Effector memory CD8-positive, alpha-beta T cell (primary cell): ENCODE measurements around the gene TSHZ2.

ENCODE experiments used
- ATAC-seq: fragments of 150-1000 bp; cut with Tn5 transposase; replicated peaks from 2 replicates; pipeline ENCODE4 v1.10.0; 2021; ENCODE audit warnings: mild to moderate bottlenecking, moderate library complexity
- DNase-seq, 3 experiments: peaks; one replicate each; pipeline ENCODE4 v3.0.0; 2021
- H3K27ac Mint-ChIP-seq, 2 donors: one replicate each; pipeline ENCODE4 v1.8.0; 2022; ENCODE audit warnings: mild to moderate bottlenecking in 2 of 2, mixed read lengths in 2 of 2, moderate library complexity in 2 of 2
- H3K27me3 Mint-ChIP-seq, 2 donors: one replicate each; pipeline ENCODE4 v1.8.0; 2022; ENCODE audit warnings: mixed read lengths in 2 of 2
- H3K36me3 Mint-ChIP-seq: one replicate; pipeline ENCODE4 v1.8.0; 2022; ENCODE audit warnings: mild to moderate bottlenecking, moderate library complexity, mixed read lengths; ENCODE audit not compliant: insufficient read depth
- H3K4me1 Mint-ChIP-seq, 2 donors: one replicate each; pipeline ENCODE4 v1.8.0; 2022; ENCODE audit warnings: low read depth in 2 of 2, mixed read lengths in 2 of 2
- H3K4me3 Mint-ChIP-seq, 2 donors: one replicate each; pipeline ENCODE4 v1.8.0; 2022; ENCODE audit warnings: mild to moderate bottlenecking in 2 of 2, mixed read lengths in 2 of 2, moderate library complexity in 2 of 2
- H3K9me3 Mint-ChIP-seq, 2 donors: one replicate each; pipeline ENCODE4 v1.8.0; 2022; ENCODE audit warnings: mixed read lengths in 2 of 2

The TSHZ2 gene

DNA sequence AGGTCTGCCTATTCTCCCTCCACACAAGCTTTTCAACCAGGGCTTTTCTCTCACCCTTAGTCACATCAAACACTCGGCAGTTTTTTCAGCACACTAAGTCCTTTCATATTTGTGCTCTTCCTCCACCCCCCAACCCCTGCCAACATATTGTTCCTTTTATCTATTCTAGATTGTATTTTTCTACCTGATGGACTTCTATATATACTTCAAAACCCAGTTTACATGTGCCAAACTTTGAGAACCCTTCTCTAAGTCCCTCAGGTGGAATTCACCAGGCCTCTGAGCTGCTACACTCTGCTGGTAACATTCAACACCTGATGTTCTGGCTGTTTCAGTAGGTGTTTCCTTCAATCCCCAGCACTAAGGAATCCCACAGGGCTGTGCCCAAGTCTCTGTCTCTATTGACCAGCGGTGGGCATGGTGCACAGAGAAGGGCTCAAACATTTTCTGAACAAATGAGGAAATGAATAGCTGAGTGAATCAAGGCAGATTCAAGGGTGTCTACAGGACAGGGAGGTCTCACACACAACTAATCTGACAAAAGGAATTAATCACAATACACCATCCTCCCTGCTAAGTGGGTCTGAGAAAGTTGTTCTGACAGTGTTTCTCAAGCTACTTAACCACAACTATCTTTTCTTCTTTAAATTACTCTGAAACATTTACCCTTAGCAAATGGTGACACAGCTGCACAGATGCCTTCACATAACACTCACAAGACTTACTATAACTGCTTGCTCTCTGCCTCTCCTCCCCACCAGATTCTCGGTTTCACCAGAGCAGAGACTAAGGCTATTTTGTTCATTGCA, 166.5 kb downstream of the TSHZ2 start:
- no peaks in the 10 kb centered on the region for H3K9me3 Mint-ChIP-seq
- ATAC-seq (no peak), DNase-seq (no peak)
- peaks cover 3% of the 10 kb centered on the region for H3K36me3 Mint-ChIP-seq
- no peak overlapping the region for H3K4me3 Mint-ChIP-seq
- no peaks in the 10 kb centered on the region for H3K4me1 Mint-ChIP-seq
- peaks cover 29 to 50% of the 10 kb centered on the region in 2 donors for H3K27me3 Mint-ChIP-seq
- no peak overlapping the region for H3K27ac Mint-ChIP-seq

DNA sequence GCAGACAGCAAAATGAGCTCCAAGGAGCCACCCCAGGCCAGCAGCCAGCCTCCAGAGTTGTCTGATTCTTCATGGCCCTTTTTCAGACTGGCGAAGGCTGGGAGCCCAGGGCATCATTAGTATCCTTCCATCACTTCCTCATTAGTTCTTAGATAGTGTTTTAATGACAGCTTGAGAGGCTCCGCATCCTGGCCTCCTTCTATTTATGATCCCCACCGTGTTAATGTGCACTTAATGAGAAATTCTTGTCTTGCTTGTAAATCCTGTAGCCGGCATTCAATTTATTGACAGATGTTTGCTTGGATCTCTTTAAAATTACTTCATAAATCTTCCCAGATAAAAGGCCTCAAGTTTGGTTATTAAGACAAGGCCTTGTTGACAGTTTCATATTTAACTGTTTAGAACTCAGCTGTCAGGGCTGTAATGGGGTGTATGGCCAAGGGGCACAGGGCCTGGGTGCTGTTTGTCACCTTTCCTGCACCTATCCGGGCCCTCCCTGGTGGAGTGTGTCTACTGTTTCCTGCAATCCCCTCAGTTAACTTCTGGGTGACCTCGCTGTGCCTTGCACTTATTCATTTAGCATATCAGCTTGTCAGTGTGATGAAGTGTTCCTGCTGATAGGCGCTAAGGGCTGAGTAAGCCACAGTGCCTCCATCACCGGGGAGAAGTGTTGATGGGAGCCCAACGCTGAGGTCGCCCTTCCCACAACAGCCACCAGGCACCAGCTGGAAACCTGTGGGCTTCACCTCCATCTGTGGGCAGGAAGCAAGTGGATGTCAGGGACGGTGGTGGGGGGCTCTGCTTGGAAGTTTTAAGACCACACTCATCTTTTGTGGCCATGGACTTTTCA, 169.3 kb downstream of the TSHZ2 start:
- Mint-ChIP-seq H3K4me1 (no peaks in the 10 kb centered on the region), H3K27me3 (peaks cover 29 to 47% of the 10 kb centered on the region in 2 donors), H3K27ac (no peak overlapping the region), H3K9me3 (no peaks in the 10 kb centered on the region), H3K4me3 (no peak overlapping the region), H3K36me3 (peaks cover 3% of the 10 kb centered on the region)
- no peak for ATAC-seq
- DNase-seq, result no peak

DNA sequence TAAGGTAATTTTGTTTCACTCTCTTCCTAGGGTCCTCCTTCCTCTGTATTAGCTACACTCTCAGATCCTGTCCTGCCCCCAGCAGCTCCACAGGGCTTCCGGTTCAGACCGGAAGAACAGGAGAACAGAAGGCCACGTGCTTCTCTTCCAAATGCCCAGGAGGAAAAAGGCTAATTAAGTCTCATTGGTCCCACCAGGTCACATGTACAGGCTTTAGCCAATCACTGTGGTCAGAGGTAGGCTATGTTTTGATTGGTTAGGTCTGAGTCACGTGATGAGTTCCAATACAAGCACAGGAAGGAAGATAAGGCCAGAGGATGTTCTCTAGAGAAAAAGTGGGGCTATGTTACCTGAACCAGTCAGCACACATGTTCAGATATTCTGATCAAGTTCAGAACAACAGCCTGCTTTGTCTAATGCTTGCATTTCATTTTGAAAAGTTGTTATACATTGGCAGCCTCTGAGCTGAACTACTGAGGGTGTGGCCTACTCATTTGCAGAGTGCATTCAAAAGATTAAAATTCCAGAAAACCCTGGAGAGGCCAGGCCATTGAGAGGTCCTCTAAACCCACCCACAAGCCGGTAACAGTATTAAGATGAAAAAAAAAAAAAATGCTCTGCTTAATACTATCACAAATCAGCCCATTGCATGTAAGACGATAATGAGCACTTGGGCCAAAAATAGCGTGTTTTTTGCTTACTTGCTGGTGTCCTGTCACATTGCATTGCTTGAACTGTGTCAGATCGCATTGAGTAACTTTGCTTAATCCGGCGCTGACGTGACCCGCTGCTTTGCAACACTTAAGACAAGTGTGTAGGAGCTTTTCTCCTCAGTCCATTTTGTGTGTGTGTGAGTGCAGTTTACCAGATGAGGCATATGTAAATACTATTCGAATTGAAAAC, 170.3 kb downstream of the TSHZ2 start:
- Mint-ChIP-seq H3K27ac (no peak overlapping the region), H3K36me3 (peaks cover 3% of the 10 kb centered on the region), H3K4me1 (no peaks in the 10 kb centered on the region), H3K4me3 (no peak overlapping the region), H3K9me3 (no peaks in the 10 kb centered on the region), H3K27me3 (peaks cover 18 to 43% of the 10 kb centered on the region in 2 donors)
- ATAC-seq (no peak), DNase-seq (no peak)

DNA sequence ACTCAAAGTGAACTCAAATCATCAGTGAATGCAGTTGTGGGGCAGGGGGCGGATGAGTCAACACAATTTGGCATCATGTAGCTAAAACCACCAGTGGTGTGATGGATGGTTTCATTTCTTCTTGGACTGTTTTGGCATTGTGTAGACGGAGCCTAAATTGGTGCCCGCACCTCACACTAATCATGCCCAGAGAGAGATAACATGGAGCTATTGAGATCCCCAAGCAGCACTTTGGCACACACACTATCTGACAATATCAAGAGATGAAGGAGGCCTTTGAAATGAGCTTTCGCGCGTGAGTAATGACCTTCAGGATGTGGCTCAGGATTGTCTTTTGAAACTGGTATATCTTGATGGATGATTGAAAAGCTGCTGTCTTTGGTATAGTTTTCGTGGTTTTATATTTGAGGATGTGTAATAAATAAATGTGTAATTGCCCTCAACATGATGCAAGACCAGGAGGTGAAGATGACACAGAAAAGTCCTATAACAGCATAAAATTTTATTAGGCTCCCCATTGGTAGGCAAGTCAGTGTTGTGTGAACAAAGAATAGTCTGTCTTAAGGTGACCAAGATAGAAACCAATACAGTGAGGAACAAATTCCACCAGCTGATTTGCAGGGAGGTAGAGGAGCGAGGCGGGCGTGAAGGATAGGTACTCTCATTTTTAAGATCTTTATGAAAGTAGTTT, 174.2 kb downstream of the TSHZ2 start:
- ATAC-seq (no peak), DNase-seq (no peak)
- Mint-ChIP-seq H3K4me1 (no peaks in the 10 kb centered on the region), H3K4me3 (no peak overlapping the region), H3K9me3 (no peaks in the 10 kb centered on the region), H3K36me3 (peaks cover 3% of the 10 kb centered on the region), H3K27ac (no peak overlapping the region), H3K27me3 (peaks cover 12 to 30% of the 10 kb centered on the region in 2 donors)

DNA sequence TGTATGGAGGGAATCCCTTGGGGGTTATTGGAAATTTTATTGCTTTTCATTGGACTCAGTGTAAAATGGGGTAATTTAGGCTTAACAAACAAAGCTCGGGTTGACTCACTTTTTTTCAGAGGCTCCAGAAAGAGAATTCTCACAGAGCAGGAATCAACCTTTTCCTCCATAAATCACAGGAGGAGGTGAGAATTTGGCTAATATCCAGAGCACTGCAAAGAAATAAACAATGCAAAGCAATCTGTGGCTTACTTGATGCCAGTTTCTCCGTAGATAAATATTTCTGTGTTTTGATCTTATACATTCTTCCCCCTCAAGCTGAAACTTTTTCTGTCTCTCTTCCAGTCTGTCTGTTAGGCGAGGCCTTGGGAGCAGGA, 176.6 kb downstream of the TSHZ2 start:
- no peaks in the 10 kb centered on the region for H3K9me3 Mint-ChIP-seq
- ATAC-seq (no peak), DNase-seq (no peak)
- H3K4me3 Mint-ChIP-seq, result no peak overlapping the region
- no peak overlapping the region for H3K27ac Mint-ChIP-seq
- H3K36me3 Mint-ChIP-seq, result no peaks in the 10 kb centered on the region
- no peaks in the 10 kb centered on the region for H3K4me1 Mint-ChIP-seq
- peaks cover 19 to 21% of the 10 kb centered on the region in 2 donors for H3K27me3 Mint-ChIP-seq

DNA sequence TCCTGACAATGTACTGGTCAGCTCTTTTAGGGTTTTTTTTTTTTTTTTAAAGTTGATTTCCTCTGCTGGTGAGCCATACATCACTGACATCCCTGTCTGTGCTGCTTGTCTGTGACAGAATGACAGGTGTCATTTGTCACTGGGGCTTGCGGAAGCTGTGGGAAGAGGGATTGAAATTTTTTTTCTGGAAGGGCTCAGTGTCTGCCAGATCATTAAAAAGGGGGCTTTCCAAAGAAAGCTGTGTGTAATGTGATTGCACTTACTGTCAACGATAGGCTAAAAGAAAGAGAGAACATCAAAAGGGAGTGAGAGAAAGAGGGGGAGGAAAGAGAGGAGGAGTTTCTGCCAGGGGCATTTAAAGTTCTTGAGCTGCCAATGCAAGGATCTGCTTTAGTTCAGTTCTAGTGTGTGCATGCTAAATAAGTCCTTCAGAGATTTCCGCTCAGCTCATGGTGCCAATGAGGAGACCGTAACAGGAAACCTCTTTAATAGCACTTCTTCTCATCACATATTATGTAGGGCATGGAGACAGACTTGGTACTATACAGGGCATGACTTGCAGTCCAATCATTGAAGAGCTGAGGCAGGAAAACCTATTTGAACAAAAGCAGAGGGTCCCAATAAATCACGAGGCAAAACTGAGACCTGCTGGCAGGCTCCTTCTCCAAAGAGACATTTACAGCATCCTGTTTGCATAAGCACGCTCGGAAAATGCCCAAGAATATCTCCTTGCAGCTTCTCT, 177.2 kb downstream of the TSHZ2 start:
- no peaks in the 10 kb centered on the region for H3K9me3 Mint-ChIP-seq
- no peak for DNase-seq
- H3K27me3 Mint-ChIP-seq, result peaks cover 14 to 16% of the 10 kb centered on the region in 2 donors
- no peaks in the 10 kb centered on the region for H3K36me3 Mint-ChIP-seq
- no peak overlapping the region for H3K4me3 Mint-ChIP-seq
- H3K27ac Mint-ChIP-seq, result no peak overlapping the region
- no peaks in the 10 kb centered on the region for H3K4me1 Mint-ChIP-seq
- ATAC-seq, result no peak

DNA sequence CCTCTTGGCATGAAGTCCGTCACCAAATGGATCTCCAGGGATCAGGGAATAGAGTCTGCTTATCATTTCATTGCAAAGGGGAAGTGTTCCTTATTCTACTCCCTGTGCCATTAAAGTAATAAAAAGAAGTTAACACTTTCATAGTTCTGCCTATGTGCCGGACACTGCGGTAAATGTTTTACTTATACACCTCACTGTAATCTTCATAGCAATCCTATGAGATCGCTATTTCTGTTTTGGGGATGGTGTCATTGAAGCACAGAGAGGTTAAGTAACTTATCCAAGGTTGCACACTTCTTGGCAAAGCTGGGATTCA, 177.7 kb downstream of the TSHZ2 start:
- DNase-seq, result no peak
- Mint-ChIP-seq H3K36me3 (no peaks in the 10 kb centered on the region), H3K27ac (no peak overlapping the region), H3K27me3 (peaks cover 14 to 16% of the 10 kb centered on the region in 2 donors), H3K9me3 (no peaks in the 10 kb centered on the region), H3K4me1 (no peaks in the 10 kb centered on the region), H3K4me3 (no peak overlapping the region)
- ATAC-seq, result no peak

DNA sequence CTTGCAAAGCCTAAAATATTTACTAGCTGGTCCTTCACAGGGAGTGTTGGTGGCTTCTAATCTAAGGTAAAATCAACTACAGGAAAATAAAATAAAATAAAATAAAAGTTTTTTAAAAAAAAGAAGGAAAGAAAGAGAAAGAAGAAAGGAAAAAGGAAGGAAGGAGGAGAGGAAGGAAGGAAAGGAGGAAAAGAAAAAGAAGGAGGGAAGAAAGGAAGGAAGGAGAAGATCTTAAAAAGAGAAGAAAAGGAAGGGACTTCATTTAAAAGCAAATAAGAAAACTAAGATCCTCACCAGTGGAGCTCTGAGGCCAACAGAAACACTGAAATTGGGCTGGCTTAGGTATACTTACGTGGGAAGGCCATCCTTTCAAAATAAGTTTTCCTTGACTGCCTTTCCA, 178.4 kb downstream of the TSHZ2 start:
- Mint-ChIP-seq H3K9me3 (no peaks in the 10 kb centered on the region), H3K27me3 (peaks cover 14 to 16% of the 10 kb centered on the region in 2 donors), H3K4me1 (no peaks in the 10 kb centered on the region), H3K4me3 (no peak overlapping the region), H3K27ac (no peak overlapping the region), H3K36me3 (no peaks in the 10 kb centered on the region)
- ATAC-seq (no peak), DNase-seq (no peak)

DNA sequence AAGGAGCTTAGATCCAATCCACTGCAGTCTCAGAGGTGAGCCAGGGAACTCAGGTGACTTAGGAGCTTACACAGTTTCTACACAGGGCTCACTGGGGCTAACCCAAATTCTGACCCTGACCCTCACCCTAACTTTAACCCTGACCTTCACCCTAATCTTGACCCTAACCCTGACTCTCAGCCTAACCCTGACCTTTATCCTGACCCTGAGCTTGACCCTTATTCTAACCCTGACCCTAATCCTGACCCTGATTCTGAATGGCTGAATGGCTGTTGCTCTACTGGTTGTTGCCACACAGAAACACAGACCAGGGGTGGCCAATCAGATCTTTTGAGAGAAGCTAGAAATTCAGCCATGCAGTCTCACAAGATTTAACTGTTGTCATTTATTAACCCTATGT, 180.1 kb downstream of the TSHZ2 start:
- H3K4me1 Mint-ChIP-seq, result no peaks in the 10 kb centered on the region

DNA sequence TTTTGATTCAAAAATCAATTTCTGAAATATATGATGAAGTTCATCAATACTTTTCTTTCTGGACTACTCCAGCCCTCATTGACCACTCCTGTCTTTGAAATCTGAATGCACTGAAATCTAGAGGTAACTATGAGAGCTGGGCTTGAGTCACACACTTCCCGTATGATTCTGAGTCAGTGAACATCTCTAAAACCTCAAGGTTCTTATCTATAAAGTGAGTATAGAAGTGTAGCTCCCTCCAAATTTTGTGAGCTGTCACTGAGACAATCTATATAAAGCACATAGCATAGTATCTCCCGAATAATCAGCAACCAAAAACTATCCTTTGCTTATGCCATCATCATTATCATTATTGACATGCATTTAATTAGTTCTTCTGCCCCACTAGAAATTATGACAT, 182.4 kb downstream of the TSHZ2 start:
- Mint-ChIP-seq H3K27ac (no peak overlapping the region), H3K4me1 (peaks cover 0 to 6% of the 10 kb centered on the region in 2 donors), H3K9me3 (no peaks in the 10 kb centered on the region), H3K36me3 (no peaks in the 10 kb centered on the region), H3K4me3 (no peak overlapping the region), H3K27me3 (peaks cover 19 to 20% of the 10 kb centered on the region in 2 donors)
- DNase-seq (no peak), ATAC-seq (no peak)

More for the DNA sequence above, 180.1 kb downstream of the TSHZ2 start:
- DNase-seq (no peak), ATAC-seq (no peak)
- no peaks in the 10 kb centered on the region for H3K36me3 Mint-ChIP-seq
- no peaks in the 10 kb centered on the region for H3K9me3 Mint-ChIP-seq
- H3K27ac Mint-ChIP-seq, result no peak overlapping the region
- H3K27me3 Mint-ChIP-seq, result peaks cover 14 to 16% of the 10 kb centered on the region in 2 donors
- H3K4me3 Mint-ChIP-seq, result no peak overlapping the region

DNA sequence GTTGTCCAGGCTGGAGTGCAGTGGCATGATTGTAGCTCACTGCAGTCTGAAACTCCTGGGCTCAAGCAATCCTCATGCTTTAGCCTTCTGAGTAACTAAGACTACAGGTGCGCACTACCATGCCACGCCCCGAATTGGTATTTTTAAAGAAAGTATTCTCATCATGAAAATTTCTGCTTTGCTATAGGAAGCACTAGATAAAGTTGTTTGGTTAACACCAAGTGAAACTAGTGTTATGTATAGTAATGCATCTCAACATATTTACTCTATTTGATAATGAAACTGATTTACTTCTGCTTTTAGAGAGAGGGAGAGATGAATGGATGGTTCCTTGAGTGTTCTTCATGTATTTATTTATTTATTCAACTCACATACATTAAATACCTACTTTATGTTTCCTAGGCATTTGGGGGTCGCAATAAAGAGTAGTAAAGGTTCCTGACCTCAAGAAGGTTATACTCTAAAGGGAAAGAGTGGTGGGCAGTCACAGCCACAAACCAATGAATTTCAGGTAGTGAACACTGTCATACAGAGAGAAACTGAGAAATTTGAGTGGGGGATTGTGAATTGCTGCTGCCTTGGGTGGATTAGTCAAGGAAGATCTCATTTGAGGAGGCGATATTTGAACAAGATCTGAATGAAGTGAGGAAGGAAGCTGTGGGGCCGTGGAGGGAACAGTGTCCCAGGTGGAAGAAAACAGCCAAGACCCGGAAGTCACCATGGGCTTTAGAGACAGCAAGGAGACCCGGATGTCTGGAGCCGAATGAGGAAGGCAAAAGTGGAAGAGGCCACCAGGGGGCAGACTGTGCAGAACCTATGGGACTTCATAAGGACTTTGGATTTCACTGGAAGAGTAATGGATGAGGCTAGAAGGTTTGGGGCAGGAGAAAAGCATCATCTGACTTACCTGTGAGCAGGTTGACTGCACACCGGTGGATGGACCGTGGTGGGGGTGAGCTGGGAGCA, 185.6 kb downstream of the TSHZ2 start:
- DNase-seq, result peak; percentile 16 to 38 (median 24)
- H3K9me3 Mint-ChIP-seq, result no peaks in the 10 kb centered on the region
- no peak for ATAC-seq
- peaks cover 12 to 14% of the 10 kb centered on the region in 2 donors for H3K27me3 Mint-ChIP-seq
- no peak overlapping the region for H3K4me3 Mint-ChIP-seq
- no peak overlapping the region for H3K27ac Mint-ChIP-seq
- H3K4me1 Mint-ChIP-seq, result peaks cover 0 to 6% of the 10 kb centered on the region in 2 donors
- no peaks in the 10 kb centered on the region for H3K36me3 Mint-ChIP-seq
